ENCODE data around the gene ATP6V1C2.
"Not testable (repeated sequence)": the region's sequence is repeated elsewhere in the genome, so short reads cannot be mapped to it uniquely, and the experiment has no call there.

- TF ChIP-seq, protein P1, sequence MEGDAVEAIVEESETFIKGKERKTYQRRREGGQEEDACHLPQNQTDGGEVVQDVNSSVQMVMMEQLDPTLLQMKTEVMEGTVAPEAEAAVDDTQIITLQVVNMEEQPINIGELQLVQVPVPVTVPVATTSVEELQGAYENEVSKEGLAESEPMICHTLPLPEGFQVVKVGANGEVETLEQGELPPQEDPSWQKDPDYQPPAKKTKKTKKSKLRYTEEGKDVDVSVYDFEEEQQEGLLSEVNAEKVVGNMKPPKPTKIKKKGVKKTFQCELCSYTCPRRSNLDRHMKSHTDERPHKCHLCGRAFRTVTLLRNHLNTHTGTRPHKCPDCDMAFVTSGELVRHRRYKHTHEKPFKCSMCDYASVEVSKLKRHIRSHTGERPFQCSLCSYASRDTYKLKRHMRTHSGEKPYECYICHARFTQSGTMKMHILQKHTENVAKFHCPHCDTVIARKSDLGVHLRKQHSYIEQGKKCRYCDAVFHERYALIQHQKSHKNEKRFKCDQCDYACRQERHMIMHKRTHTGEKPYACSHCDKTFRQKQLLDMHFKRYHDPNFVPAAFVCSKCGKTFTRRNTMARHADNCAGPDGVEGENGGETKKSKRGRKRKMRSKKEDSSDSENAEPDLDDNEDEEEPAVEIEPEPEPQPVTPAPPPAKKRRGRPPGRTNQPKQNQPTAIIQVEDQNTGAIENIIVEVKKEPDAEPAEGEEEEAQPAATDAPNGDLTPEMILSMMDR (IDR thresholded peaks at IDR 0.05): not testable (repeated sequence)
- TF ChIP-seq POLR2A (IDR thresholded peaks at IDR 0.05): not testable (repeated sequence)
Observed at GRCh38 chr2:10818305-10818704, 96.9 kb downstream of the ATP6V1C2 start.

Data from body of pancreas (tissue), 4 donors.